NCI-H510A treated with DMSO at 0.1 percent for 48 hours (cell line): ENCODE measurements around the gene KLHL33.

Experiments used
- DNase-seq: peaks from one replicate; lab custom pipeline; 2025; lab: John Stamatoyannopoulos, UW

Gene KLHL33

GRCh38 chr14:20376071-20376588 lies 59.8 kb downstream of the KLHL33 start:
- no peak for DNase-seq
